Measurements from ENCODE around the gene LAMC1.

LAMC1 gene

DNA sequence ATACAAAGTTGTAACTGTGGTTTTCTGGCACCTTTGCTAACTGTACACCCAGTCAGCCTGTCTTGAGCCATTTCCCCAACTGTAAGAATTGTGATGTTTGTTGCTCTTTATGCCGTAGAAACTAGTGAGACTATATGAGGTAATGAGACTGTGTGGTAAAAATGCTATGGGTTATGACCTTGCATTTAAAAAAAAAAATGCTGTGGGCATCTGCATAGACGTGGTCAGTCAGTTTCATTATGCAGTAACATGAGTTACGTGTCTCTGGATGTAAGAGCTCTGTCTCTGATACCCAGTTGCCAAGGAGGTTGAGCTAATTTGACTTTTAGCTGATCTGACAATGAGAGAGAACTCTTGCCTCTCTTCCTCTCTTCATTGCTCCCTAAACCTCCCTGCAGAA lies 82.2 kb downstream of the LAMC1 start:
- no peak for DNase-seq (ENCODE audit: low read depth)
- H3K4me3 ChIP-seq (ENCODE audit: low read length), result no peak overlapping the region
- TF ChIP-seq CTCF (conservative IDR thresholded peaks at IDR 0.05; ENCODE audit: low read depth, low read length), result no peak

- no peak for DNase-seq (ENCODE audit: low read depth)
- no peak overlapping the region for H3K4me3 ChIP-seq (ENCODE audit: low read length)
- no peak for TF ChIP-seq CTCF (conservative IDR thresholded peaks at IDR 0.05; ENCODE audit: low read depth, low read length)
Observed at GRCh38 chr1:183106166-183106565, 82.9 kb downstream of the LAMC1 start.

DNA sequence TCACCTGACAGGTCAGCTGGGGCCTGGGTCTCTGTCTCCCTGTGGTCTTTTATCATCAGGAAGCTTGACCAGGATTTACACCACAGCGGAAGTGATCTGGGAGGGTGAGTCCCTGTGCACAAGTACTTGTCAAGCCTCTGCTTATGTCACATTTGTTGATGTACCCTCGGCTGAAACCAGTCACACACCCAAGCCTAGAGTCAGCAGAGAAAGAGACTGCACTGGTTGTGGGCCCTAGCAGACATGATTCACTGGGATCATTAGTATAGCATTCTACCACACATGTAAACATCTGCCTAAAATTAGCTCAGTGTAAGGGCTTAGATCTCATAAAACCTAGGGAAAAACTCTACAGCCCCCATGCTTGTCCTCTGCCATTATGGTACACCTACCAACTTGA lies 83.5 kb downstream of the LAMC1 start:
- DNase-seq (ENCODE audit: low read depth), result no peak
- no peak overlapping the region for H3K4me3 ChIP-seq (ENCODE audit: low read length)
- TF ChIP-seq CTCF (conservative IDR thresholded peaks at IDR 0.05; ENCODE audit: low read depth, low read length), result no peak

DNA sequence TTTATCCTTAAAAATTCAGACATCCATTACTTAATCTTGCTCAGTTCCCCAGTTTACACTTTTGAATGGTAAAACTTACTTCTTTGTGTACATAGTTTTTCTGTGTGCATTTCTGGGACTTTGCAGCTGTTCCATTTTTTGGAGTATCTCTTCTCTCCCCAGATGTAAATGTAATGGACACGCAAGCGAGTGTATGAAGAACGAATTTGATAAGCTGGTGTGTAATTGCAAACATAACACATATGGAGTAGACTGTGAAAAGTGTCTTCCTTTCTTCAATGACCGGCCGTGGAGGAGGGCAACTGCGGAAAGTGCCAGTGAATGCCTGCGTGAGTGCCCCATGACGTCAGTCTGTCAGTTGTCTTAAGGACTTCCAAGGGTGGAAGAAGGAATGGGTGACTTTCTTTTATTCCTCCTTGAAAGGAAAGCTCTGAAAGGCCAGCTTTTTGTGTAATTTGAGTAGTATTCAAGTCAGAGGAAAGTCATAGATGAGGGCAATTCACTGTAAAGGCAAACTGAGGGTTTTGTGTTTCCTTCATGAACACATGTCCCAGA lies 87.2 kb downstream of the LAMC1 start:
- H3K4me3 ChIP-seq (ENCODE audit: low read length), result no peak overlapping the region
- TF ChIP-seq CTCF (conservative IDR thresholded peaks at IDR 0.05; ENCODE audit: low read depth, low read length), result no peak
- DNase-seq (ENCODE audit: low read depth), result no peak

- no peak for TF ChIP-seq CTCF (conservative IDR thresholded peaks at IDR 0.05; ENCODE audit: low read depth, low read length)
- DNase-seq (ENCODE audit: low read depth), result no peak
- no peak overlapping the region for H3K4me3 ChIP-seq (ENCODE audit: low read length)
Observed at GRCh38 chr1:183114441-183114840, 91.2 kb downstream of the LAMC1 start.

DNA sequence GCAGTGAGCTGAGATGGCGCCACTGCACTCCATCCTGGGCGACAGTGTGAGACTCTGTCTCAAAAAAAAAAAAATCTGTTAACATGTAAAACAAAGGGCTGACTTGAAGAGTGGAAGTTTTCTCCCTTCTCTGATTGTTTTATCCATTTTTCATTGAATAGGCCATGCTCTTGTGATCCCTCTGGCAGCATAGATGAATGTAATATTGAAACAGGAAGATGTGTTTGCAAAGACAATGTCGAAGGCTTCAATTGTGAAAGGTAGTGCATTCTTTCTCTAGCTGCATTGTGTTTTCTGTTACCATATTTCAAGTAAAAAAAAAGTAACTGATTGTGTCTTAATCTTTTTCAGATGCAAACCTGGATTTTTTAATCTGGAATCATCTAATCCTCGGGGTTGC lies 93.2 kb downstream of the LAMC1 start:
- no peak for DNase-seq (ENCODE audit: low read depth)
- no peak overlapping the region for H3K4me3 ChIP-seq (ENCODE audit: low read length)
- TF ChIP-seq CTCF (conservative IDR thresholded peaks at IDR 0.05; ENCODE audit: low read depth, low read length), result no peak

- no peak for TF ChIP-seq CTCF (conservative IDR thresholded peaks at IDR 0.05; ENCODE audit: low read depth, low read length)
- H3K4me3 ChIP-seq (ENCODE audit: low read length), result no peak overlapping the region
- DNase-seq (ENCODE audit: low read depth), result no peak
Observed at GRCh38 chr1:183121609-183122008, 98.4 kb downstream of the LAMC1 start.

Measured in retinal pigment epithelial cell (primary cell).